ENCODE measurements around the gene PMCH. TPM values are rescaled to one million over a fixed set of nuclear protein-coding genes. Genes with fewer than 3 reads are reported as not detected.
A peak's percentile ranks its signal among the peaks of the same experiment; 100 is the strongest.
"Not testable (repeated sequence)": the region's sequence is repeated elsewhere in the genome, so short reads cannot be mapped to it uniquely, and the experiment has no call there.

The PMCH gene
- polyA plus RNA-seq (2014; cell fraction: cytosol; rRNA removed), result not detected in 2 replicates
- not detected in 2 replicates for polyA plus RNA-seq (2014; cell fraction: nucleus; rRNA removed)

- DNase-seq (ENCODE audit: low spot score), result no peak
These were observed at the start of gene PMCH for GRCh38 chr12:102197789-102198188. Gene PMCH, minus strand, starts transcription at chr12:102197833. Its CDS starts 63 bp downstream, at chr12:102197770.

- DNase-seq (ENCODE audit: low spot score), result not testable (repeated sequence)
These were observed 43.2 kb upstream of the PMCH start for GRCh38 chr12:102240859-102241258.

DNA sequence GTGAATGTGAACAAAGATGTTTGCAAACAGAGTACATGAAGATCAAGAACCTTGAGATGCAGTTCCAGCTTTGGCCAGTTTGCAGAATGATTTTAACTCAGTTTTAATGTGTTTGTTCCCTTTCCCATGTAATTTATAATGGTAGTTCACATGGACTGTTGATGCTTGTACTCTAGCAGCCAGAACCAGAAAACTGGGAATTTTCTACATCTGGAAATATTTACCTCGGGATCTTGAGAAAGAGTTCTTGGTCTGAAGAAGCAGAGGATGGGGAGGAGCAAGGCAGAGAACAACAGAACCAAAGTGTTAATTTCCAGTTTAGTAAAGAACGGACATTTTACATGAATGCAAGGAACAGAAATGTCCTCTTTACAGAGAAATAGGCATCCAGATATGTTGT lies 37.0 kb upstream of the PMCH start:
- no peak for DNase-seq (ENCODE audit: low spot score)

DNA sequence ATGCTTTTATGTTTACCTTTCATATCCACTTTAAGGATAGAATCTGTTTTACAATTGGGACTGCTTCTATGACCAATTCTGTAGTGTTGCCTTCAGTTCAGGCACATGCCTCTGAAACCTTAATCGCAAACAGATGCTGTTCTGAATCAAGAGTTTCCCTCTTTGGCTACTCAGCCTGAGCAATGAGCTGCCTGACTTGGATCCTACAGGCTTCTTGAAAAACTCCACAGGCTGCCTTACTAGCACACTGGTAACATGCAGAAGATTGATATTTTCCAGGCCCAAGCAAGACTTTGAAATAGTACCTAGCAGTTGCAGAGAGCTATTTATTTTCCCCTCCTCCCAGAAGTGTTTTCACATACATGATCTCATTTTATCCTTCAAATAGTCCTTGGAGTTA lies 34.8 kb upstream of the PMCH start:
- DNase-seq (ENCODE audit: low spot score), result peak; percentile 13

GRCh38 chr12:102232036-102232435 lies 34.4 kb upstream of the PMCH start:
- no peak for DNase-seq (ENCODE audit: low spot score)

GRCh38 chr12:102227954-102228353 lies 30.3 kb upstream of the PMCH start:
- no peak for DNase-seq (ENCODE audit: low spot score)

- DNase-seq (ENCODE audit: low spot score), result no peak
These were observed 23.1 kb upstream of the PMCH start for GRCh38 chr12:102220736-102221135.

GRCh38 chr12:102215992-102216691 lies 18.5 kb upstream of the PMCH start:
- DNase-seq (ENCODE audit: low spot score), result no peak

GRCh38 chr12:102204025-102204424 lies 6.4 kb upstream of the PMCH start:
- no peak for DNase-seq (ENCODE audit: low spot score)

GRCh38 chr12:102202556-102202955 lies 4.9 kb upstream of the PMCH start:
- no peak for DNase-seq (ENCODE audit: low spot score)

- no peak for DNase-seq (ENCODE audit: low spot score)
These were observed 3.9 kb upstream of the PMCH start for GRCh38 chr12:102201436-102202061.

DNA sequence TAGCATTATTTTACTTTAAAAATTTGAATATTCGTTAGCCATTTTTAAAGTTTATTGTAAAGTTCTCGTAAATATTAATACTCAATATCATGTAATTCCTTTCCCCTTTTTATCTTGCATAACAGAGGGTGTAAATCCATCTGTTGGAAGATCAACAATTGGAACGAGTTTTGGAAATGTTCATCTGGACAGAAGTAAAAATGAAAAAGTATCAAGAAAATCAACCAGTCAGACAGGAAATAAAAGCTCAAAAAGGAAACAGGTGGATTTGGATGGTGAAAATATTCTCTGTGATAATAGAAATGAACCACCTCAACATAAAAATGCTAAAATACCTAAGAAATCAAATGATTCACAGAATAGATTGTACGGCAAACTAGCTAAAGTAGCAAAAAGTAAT lies 1.8 kb downstream of the PMCH start:
- DNase-seq (ENCODE audit: low spot score), result no peak

DNA sequence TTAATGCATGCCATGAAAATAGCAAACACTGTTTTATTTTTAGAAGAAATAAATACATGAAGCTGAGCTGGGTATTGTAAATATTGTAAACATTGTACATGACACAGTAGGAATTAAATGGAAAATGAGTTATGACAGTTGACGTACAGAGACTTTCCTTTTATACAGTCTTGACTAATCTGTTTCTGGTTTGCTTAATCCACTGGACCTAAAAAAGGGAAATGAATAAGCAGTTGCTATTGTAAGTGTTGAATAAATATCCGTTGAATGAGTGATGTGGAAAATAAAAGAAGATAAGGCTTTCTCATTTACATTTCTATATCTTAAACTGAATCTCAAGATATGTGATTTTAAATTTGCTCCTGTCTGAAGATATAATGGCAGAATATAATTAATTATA lies 15.0 kb downstream of the PMCH start:
- no peak for DNase-seq (ENCODE audit: low spot score)

GRCh38 chr12:102174761-102175160 lies 22.9 kb downstream of the PMCH start:
- DNase-seq (ENCODE audit: low spot score), result no peak

DNA sequence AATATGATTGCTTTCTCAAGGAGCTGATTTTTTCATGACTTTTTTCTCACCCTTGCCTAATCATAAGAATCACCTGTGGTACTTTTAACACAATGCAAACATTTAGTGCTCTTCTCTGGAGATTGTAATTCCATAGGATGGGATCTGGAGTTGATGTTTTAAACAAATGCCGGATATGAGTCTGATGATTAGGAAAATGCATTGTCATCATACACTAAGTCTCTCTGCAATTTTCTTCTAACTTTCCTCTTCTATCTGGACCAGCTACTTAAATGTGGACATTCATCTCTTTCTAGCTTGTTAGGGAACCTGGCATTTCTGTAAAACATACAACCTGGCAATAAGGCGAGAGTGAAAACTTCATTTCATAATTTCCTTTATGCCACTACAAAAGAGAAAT lies 23.5 kb downstream of the PMCH start:
- no peak for DNase-seq (ENCODE audit: low spot score)

DNA sequence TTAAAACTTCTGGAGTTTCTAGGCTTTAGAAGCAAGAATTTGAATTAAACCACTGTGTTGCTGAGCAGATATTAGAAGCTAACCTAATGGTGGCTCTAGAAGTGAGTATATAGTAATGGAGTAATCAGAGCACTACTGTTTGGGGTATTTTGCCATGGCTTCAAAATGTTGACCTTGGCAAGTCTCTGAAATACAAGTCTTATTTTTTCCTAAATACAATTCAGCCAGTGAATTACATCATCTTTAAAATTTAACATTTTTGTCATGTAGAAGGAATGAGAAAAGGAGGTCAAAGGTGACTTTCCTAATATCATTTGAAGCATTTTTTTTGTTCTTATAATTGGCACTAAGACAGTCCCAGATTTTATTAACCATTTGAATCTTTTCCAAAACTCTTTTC lies 25.2 kb downstream of the PMCH start:
- DNase-seq (ENCODE audit: low spot score), result no peak

DNA sequence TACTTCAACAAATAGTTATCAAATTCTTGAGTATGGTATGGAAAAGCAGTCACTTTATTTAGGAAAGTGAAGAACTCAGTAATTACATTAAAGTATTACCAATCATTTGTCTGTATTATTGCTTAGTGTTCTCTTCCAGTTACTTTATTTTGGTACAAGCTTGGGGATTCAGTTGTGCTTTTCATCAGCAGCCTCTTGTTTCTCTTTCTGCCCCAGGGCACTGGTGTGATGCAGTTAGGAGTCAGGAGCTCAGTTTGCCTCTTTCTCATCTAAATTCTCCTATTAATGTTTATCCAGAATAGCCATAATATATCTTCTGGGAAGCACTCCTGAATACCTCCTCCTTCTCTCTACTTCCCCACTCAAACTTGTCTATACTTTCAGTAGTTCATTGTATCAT lies 25.7 kb downstream of the PMCH start:
- no peak for DNase-seq (ENCODE audit: low spot score)

- peak; percentile 6 for DNase-seq (ENCODE audit: low spot score)
These were observed 27.6 kb downstream of the PMCH start for GRCh38 chr12:102169922-102170621.

- DNase-seq (ENCODE audit: low spot score), result no peak
These were observed 29.6 kb downstream of the PMCH start for GRCh38 chr12:102167821-102168604.

DNA sequence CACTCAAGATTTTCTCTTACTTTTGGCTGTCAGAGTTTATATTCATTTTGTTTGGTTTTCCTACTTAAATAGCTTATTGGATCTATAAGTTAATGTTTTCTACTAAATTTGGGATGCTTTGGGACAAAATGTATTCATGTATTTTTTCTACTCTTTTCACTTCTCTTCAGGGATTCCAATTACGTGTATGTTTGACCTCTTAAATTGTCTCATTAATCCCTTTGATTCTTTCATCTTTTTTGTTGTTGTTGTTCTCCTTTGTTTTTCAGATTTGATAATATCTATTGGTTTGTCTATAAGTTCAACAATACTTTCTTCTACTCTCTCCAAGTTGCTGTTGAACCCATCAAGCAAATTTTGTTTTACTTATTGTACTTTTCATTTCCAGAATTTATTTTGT lies 34.2 kb downstream of the PMCH start:
- DNase-seq (ENCODE audit: low spot score), result no peak

DNA sequence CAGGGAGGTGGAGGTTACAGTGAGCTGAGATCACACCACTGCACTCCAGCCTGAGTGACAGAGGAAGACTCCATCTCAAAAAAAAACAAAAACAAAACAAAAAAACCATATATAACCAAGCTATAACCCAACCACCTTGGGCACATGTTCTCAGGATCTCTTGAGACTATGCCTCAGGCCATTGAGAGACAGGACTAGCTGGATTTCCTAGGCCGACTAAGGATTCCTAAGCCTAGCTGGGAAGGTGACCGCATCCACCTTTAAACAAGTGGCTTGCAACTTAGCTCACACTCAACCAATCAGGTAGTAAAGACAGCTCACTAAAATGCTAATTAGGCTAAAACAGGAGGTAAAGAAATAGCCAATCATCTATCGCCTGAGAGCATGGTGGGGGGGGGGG lies 42.4 kb downstream of the PMCH start:
- DNase-seq (ENCODE audit: low spot score), result not testable (repeated sequence)

- not testable (repeated sequence) for DNase-seq (ENCODE audit: low spot score)
These were observed 50.5 kb downstream of the PMCH start for GRCh38 chr12:102147062-102147587.

All from SK-N-DZ (cell line).